HEK293 (cell line): ENCODE measurements around the gene TEAD1.

Source experiments
- CTCF ChIA-PET: fragments of 350-600 bp; formaldehyde crosslinking; extraction: SDS; loops from one replicate; lab custom pipeline; 2021; ENCODE audit warnings: antibody characterized with exemption; lab: Yijun Ruan, JAX
- POLR2A ChIA-PET: fragments of 300-600 bp; formaldehyde crosslinking; extraction: SDS; loops from one replicate; lab custom pipeline; 2020; ENCODE audit warnings: antibody characterized with exemption, inconsistent platforms; lab: Yijun Ruan, JAX
- H3K27ac ChIP-seq: fragments of 200-500 bp; sonication (Bioruptor generic); 2 replicates; pipeline ENCODE4 v1.5.1; 2014; ENCODE audit warnings: low read depth, low read length, control low read depth, inconsistent platforms; ENCODE audit errors: extremely low read depth
- H3K36me3 ChIP-seq, 2 experiments: fragments of 200-500 bp in 1 of 2; sonication (Bioruptor generic) in 1 of 2; 1 replicate in 1 of 2; 2 replicates in 1 of 2; pipeline ENCODE4 v1.5.1; 2014 to 2017; ENCODE audit warnings: inconsistent platforms in 2 of 2, low read length in 2 of 2; ENCODE audit not compliant: control insufficient read depth in 2 of 2, insufficient read depth in 1 of 2
- H3K4me1 ChIP-seq: fragments of 200-500 bp; sonication (Bioruptor generic); 2 replicates; pipeline ENCODE4 v1.5.1; 2014; ENCODE audit warnings: mild to moderate bottlenecking, low read length, inconsistent platforms; ENCODE audit not compliant: control insufficient read depth, insufficient read depth
- H3K4me3 ChIP-seq: 2 replicates; pipeline ENCODE4 v1.5.1; 2011; ENCODE audit warnings: low read depth, mild to moderate bottlenecking, control low read depth, low read length, moderate library complexity
- H3K9me3 ChIP-seq: fragments of 200-500 bp; sonication (Bioruptor generic); 2 replicates; pipeline ENCODE4 v1.5.1; 2014; ENCODE audit warnings: low read depth, low read length, inconsistent platforms; ENCODE audit not compliant: control insufficient read depth, insufficient read depth
- HOXA7 ChIP-seq: sonication (generic); formaldehyde crosslinking; IDR thresholded peaks from 2 replicates; pipeline ENCODE4 v1.8.1; 2022; ENCODE audit warnings: missing genetic modification reagents, borderline replicate concordance
- KLF16 ChIP-seq: fragments of 450-650 bp; formaldehyde crosslinking; IDR thresholded peaks from 2 replicates; pipeline ENCODE4 v1.5.1; 2017; ENCODE audit warnings: missing biosample characterization, missing genetic modification characterization
- RBAK ChIP-seq: fragments of 450-650 bp; formaldehyde crosslinking; IDR thresholded peaks from 2 replicates; pipeline ENCODE4 v1.5.1; 2016; ENCODE audit warnings: missing biosample characterization, missing genetic modification characterization
- ZBTB21 ChIP-seq: fragments of 450-650 bp; formaldehyde crosslinking; IDR thresholded peaks from 2 replicates; pipeline ENCODE4 v1.5.1; 2017; ENCODE audit warnings: missing biosample characterization, missing genetic modification characterization
- ZBTB7A ChIP-seq: fragments of 450-650 bp; formaldehyde crosslinking; IDR thresholded peaks from 2 replicates; pipeline ENCODE4 v1.5.1; 2016; ENCODE audit warnings: low read depth, missing biosample characterization, missing genetic modification characterization
- ZFP37 ChIP-seq: fragments of 450-650 bp; formaldehyde crosslinking; IDR thresholded peaks from 2 replicates; pipeline ENCODE4 v1.5.1; 2016; ENCODE audit warnings: missing biosample characterization, missing genetic modification characterization
- ZFP41 ChIP-seq: fragments of 450-650 bp; formaldehyde crosslinking; IDR thresholded peaks from 2 replicates; pipeline ENCODE4 v1.5.1; 2016; ENCODE audit warnings: missing biosample characterization, missing genetic modification characterization, borderline replicate concordance
- ZNF121 ChIP-seq: fragments of 450-650 bp; formaldehyde crosslinking; IDR thresholded peaks from 2 replicates; pipeline ENCODE4 v1.5.1; 2016; ENCODE audit warnings: missing biosample characterization, missing genetic modification characterization
- ZNF146 ChIP-seq: fragments of 450-650 bp; formaldehyde crosslinking; IDR thresholded peaks from 2 replicates; pipeline ENCODE4 v1.5.1; 2016; ENCODE audit warnings: missing biosample characterization, missing genetic modification characterization
- ZNF157 ChIP-seq: fragments of 450-650 bp; formaldehyde crosslinking; IDR thresholded peaks from 2 replicates; pipeline ENCODE4 v1.5.1; 2016; ENCODE audit warnings: missing biosample characterization, missing genetic modification characterization
- ZNF501 ChIP-seq: fragments of 450-650 bp; formaldehyde crosslinking; IDR thresholded peaks from 2 replicates; pipeline ENCODE4 v1.5.1; 2016; ENCODE audit warnings: missing biosample characterization, missing genetic modification characterization
- ZNF558 ChIP-seq: fragments of 450-650 bp; formaldehyde crosslinking; IDR thresholded peaks from 2 replicates; pipeline ENCODE4 v1.5.1; 2016; ENCODE audit warnings: missing biosample characterization, missing genetic modification characterization
- TF ChIP-seq, protein P1 (sequence below): fragments of 450-650 bp; formaldehyde crosslinking; optimal IDR thresholded peaks from 2 replicates; pipeline ENCODE3; 2016; ENCODE audit warnings: missing biosample characterization, mild to moderate bottlenecking, missing genetic modification characterization
- TF ChIP-seq, protein P2 (sequence below): fragments of 450-650 bp; formaldehyde crosslinking; IDR thresholded peaks from 2 replicates; pipeline ENCODE4 v1.5.1; 2016; ENCODE audit warnings: missing biosample characterization, missing genetic modification characterization
- TF ChIP-seq, protein P3 (sequence below): fragments of 450-650 bp; formaldehyde crosslinking; conservative IDR thresholded peaks from 2 replicates; pipeline ENCODE4 v1.5.1; 2016; ENCODE audit warnings: low read depth, missing biosample characterization, missing genetic modification characterization
- TF ChIP-seq, protein P4 (sequence below): fragments of 450-650 bp; formaldehyde crosslinking; IDR thresholded peaks from 2 replicates; pipeline ENCODE4 v1.5.1; 2016; ENCODE audit warnings: missing biosample characterization, missing genetic modification characterization
- TF ChIP-seq, protein P5 (sequence below): fragments of 450-650 bp; formaldehyde crosslinking; IDR thresholded peaks from 2 replicates; pipeline ENCODE4; 2016; ENCODE audit warnings: missing biosample characterization, missing genetic modification characterization

TEAD1 gene

DNA sequence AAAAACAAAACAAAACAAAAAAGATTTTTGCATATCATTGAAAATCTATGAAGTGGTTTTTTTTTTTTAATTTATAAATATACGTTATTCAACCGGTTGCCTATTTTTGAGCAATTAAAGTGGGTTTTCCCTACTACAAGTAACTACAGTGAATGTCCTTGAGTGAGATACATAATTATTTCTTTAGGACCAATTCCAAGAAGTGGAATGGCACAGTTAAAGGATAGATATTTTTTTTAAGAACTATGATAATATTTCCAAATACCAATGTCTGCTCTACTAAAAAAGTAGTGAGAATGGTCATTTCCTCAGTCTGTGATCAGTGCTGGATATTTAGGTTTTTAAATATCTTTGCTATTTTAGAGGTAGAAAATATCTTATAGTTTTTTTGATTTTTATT, 118.8 kb downstream of the TEAD1 start:
- no peak for TF ChIP-seq ZNF558
- no peak for TF ChIP-seq HOXA7
- TF ChIP-seq, protein P1, sequence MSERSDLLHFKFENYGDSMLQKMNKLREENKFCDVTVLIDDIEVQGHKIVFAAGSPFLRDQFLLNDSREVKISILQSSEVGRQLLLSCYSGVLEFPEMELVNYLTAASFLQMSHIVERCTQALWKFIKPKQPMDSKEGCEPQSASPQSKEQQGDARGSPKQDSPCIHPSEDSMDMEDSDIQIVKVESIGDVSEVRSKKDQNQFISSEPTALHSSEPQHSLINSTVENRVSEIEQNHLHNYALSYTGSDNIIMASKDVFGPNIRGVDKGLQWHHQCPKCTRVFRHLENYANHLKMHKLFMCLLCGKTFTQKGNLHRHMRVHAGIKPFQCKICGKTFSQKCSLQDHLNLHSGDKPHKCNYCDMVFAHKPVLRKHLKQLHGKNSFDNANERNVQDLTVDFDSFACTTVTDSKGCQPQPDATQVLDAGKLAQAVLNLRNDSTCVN: no peak
- TF ChIP-seq, protein P2, sequence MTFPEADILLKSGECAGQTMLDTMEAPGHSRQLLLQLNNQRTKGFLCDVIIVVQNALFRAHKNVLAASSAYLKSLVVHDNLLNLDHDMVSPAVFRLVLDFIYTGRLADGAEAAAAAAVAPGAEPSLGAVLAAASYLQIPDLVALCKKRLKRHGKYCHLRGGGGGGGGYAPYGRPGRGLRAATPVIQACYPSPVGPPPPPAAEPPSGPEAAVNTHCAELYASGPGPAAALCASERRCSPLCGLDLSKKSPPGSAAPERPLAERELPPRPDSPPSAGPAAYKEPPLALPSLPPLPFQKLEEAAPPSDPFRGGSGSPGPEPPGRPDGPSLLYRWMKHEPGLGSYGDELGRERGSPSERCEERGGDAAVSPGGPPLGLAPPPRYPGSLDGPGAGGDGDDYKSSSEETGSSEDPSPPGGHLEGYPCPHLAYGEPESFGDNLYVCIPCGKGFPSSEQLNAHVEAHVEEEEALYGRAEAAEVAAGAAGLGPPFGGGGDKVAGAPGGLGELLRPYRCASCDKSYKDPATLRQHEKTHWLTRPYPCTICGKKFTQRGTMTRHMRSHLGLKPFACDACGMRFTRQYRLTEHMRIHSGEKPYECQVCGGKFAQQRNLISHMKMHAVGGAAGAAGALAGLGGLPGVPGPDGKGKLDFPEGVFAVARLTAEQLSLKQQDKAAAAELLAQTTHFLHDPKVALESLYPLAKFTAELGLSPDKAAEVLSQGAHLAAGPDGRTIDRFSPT: no peak
- TF ChIP-seq ZFP41 (tag by site-specific recombination): no peak
- no peak for TF ChIP-seq ZBTB7A
- no peak for TF ChIP-seq ZBTB21 (tag by site-specific recombination)
- no peak for TF ChIP-seq KLF16 (tag by site-specific recombination)
- TF ChIP-seq, protein P3, sequence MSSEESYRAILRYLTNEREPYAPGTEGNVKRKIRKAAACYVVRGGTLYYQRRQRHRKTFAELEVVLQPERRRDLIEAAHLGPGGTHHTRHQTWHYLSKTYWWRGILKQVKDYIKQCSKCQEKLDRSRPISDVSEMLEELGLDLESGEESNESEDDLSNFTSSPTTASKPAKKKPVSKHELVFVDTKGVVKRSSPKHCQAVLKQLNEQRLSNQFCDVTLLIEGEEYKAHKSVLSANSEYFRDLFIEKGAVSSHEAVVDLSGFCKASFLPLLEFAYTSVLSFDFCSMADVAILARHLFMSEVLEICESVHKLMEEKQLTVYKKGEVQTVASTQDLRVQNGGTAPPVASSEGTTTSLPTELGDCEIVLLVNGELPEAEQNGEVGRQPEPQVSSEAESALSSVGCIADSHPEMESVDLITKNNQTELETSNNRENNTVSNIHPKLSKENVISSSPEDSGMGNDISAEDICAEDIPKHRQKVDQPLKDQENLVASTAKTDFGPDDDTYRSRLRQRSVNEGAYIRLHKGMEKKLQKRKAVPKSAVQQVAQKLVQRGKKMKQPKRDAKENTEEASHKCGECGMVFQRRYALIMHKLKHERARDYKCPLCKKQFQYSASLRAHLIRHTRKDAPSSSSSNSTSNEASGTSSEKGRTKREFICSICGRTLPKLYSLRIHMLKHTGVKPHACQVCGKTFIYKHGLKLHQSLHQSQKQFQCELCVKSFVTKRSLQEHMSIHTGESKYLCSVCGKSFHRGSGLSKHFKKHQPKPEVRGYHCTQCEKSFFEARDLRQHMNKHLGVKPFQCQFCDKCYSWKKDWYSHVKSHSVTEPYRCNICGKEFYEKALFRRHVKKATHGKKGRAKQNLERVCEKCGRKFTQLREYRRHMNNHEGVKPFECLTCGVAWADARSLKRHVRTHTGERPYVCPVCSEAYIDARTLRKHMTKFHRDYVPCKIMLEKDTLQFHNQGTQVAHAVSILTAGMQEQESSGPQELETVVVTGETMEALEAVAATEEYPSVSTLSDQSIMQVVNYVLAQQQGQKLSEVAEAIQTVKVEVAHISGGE (tag by site-specific recombination): no peak
- TF ChIP-seq, protein P4, sequence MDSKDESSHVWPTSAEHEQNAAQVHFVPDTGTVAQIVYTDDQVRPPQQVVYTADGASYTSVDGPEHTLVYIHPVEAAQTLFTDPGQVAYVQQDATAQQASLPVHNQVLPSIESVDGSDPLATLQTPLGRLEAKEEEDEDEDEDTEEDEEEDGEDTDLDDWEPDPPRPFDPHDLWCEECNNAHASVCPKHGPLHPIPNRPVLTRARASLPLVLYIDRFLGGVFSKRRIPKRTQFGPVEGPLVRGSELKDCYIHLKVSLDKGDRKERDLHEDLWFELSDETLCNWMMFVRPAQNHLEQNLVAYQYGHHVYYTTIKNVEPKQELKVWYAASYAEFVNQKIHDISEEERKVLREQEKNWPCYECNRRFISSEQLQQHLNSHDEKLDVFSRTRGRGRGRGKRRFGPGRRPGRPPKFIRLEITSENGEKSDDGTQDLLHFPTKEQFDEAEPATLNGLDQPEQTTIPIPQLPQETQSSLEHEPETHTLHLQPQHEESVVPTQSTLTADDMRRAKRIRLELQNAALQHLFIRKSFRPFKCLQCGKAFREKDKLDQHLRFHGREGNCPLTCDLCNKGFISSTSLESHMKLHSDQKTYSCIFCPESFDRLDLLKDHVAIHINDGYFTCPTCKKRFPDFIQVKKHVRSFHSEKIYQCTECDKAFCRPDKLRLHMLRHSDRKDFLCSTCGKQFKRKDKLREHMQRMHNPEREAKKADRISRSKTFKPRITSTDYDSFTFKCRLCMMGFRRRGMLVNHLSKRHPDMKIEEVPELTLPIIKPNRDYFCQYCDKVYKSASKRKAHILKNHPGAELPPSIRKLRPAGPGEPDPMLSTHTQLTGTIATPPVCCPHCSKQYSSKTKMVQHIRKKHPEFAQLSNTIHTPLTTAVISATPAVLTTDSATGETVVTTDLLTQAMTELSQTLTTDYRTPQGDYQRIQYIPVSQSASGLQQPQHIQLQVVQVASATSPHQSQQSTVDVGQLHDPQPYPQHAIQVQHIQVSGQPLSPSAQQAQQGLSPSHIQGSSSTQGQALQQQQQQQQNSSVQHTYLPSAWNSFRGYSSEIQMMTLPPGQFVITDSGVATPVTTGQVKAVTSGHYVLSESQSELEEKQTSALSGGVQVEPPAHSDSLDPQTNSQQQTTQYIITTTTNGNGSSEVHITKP: no peak
- TF ChIP-seq ZNF146 (tag by site-specific recombination): no peak
- TF ChIP-seq, protein P5, sequence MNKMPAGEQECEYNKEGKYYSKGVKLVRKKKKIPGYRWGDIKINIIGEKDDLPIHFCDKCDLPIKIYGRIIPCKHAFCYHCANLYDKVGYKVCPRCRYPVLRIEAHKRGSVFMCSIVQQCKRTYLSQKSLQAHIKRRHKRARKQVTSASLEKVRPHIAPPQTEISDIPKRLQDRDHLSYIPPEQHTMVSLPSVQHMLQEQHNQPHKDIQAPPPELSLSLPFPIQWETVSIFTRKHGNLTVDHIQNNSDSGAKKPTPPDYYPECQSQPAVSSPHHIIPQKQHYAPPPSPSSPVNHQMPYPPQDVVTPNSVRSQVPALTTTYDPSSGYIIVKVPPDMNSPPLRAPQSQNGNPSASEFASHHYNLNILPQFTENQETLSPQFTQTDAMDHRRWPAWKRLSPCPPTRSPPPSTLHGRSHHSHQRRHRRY (tag by site-specific recombination): no peak
- TF ChIP-seq ZNF501 (tag by site-specific recombination): no peak
- TF ChIP-seq ZNF157 (tag by site-specific recombination): no peak
- no peak for TF ChIP-seq ZNF121 (tag by site-specific recombination)
- TF ChIP-seq ZFP37 (tag by site-specific recombination): no peak
- TF ChIP-seq RBAK (tag by site-specific recombination): no peak
- TF ChIP-seq, all 188 proteins: peak for 0
- Histone ChIP-seq H3K9me3 (no peaks in the 10 kb centered on the region), H3K27ac (no peak overlapping the region), H3K4me1 (no peaks in the 10 kb centered on the region), H3K36me3 (peaks cover 0 to 6% of the 10 kb centered on the region in 2 experiments; a peak in 1 of 3 replicates), H3K4me3 (no peak overlapping the region)
- ChIA-PET POLR2A (no interaction called here), CTCF (interaction anchor here (1.1 kb wide), 1 partner anchor 505 kb away, joined by 3 read pairs; no protein-coding TSS in a partner anchor)
